ENCODE measurements around the gene ANXA6.

DNA sequence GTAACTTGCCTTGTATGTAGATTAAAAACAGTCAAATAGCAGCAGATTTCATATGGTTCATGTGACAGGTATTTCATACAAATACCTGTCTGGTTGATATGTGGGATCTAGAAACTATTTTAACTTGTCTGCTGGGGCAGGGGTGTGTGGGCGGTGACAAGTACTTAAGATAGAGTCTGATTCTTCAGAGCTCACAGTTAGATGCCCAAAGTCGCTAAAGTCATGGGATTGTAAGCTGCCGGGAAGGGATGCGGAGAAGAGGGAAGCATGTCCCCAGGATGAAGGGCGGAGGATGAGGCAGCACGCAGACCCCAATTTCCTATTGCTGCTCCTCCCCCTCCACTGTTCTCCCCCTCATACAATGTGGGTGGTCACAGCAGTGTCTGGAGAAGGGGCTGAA lies 13.3 kb downstream of the ANXA6 start:
- TF ChIP-seq CTCF (IDR thresholded peaks at IDR 0.05 in 4 of 5, conservative IDR thresholded peaks at IDR 0.05 in 1 of 5) (no peak), POLR2A (IDR thresholded peaks at IDR 0.05) (no peak)

Measured in gastrocnemius medialis (tissue), 4 donors.